Sigmoid colon (tissue), 7 donors: Measurements from ENCODE around the gene DDX50. TPM values are rescaled to one million over a fixed set of nuclear protein-coding genes. Genes with fewer than 3 reads are reported as not detected.

ENCODE experiments used
- DNase-seq: peaks from one replicate; pipeline ENCODE4 v3.0.0-alpha.2; 2019
- H3K27ac ChIP-seq, 4 donors: fragments of 200-600 bp; sonication (generic); one replicate each; pipeline ENCODE4 v1.5.1; 2016 to 2019; ENCODE audit warnings: mild to moderate bottlenecking in 1 of 4
- H3K27me3 ChIP-seq, 3 donors: fragments of 200-600 bp; sonication (generic); one replicate each; pipeline ENCODE4 v1.5.1; 2019; ENCODE audit warnings: mild to moderate bottlenecking in 1 of 3
- H3K36me3 ChIP-seq, 4 donors: fragments of 200-600 bp; sonication (generic); one replicate each; pipeline ENCODE4 v1.5.1; 2016 to 2019
- H3K4me1 ChIP-seq, 4 donors: fragments of 200-600 bp; sonication (generic); one replicate each; pipeline ENCODE4 v1.5.1; 2017 to 2019
- H3K4me3 ChIP-seq, 4 donors: fragments of 200-600 bp; sonication (generic); one replicate each; pipeline ENCODE4 v1.5.1; 2017 to 2019; ENCODE audit warnings: mild to moderate bottlenecking in 2 of 4, moderate library complexity in 1 of 4
- H3K9me3 ChIP-seq, 4 donors: fragments of 200-600 bp in 3 of 4; sonication (generic) in 3 of 4; one replicate each; pipeline versions ENCODE4 v1.5.1 to v1.6.1; 2013 to 2019
- CTCF ChIP-seq, 4 experiments: fragments of 450-650 bp in 3 of 4; fragments of 200-600 bp in 1 of 4; IDR thresholded peaks; one replicate each; pipeline ENCODE4 v1.5.1; 2016 to 2019; ENCODE audit warnings: antibody characterized with exemption in 4 of 4, mild to moderate bottlenecking in 3 of 4, moderate library complexity in 2 of 4
- EP300 ChIP-seq, 4 donors: sonication (generic); formaldehyde crosslinking; IDR thresholded peaks; one replicate each; pipeline ENCODE4 v1.6.1; 2017; ENCODE audit warnings: antibody characterized with exemption in 4 of 4
- POLR2A ChIP-seq, 2 donors: fragments of 450-650 bp; IDR thresholded peaks; one replicate each; pipeline ENCODE4 v1.6.1; 2016; ENCODE audit warnings: antibody characterized with exemption in 2 of 2, mild to moderate bottlenecking in 2 of 2, moderate library complexity in 2 of 2
- POLR2AphosphoS5 ChIP-seq, 4 donors: sonication (generic); formaldehyde crosslinking; IDR thresholded peaks; one replicate each; pipeline ENCODE4 v1.6.1; 2017; ENCODE audit warnings: antibody characterized with exemption in 4 of 4
- WGBS, 2 donors: extraction: QIAGEN DNeasy Blood & Tissue Kit; methylation state at CpG; one replicate each; pipeline ENCODE4 v1.1.7; 2013; 5-methylcytosine and 5-hydroxymethylcytosine counted together
- intact Hi-C: fragments of 100-400 bp; cut with DNase I; formaldehyde crosslinking; loops from one replicate; pipeline ENCODE4 v1.15.1; 2023
- polyA plus RNA-seq, 3 donors: library from polyadenylated mRNA; stranded (reverse); fragments of 200-250 nt; gene quantifications; one replicate each; pipeline ENCODE4 v1.2.3, GENCODE V29; 2013
- total RNA-seq, 4 donors: library from RNA; depleted of rRNA; stranded (reverse); fragments of >200 nt; gene quantifications; one replicate each; pipeline ENCODE4 v1.1.0, GENCODE V29; 2016
- donor health status: healthy with polysubstance abuse.
- donor health status: Bipolar disorder and iron deficiency.
- donor health status: healthy.

Gene DDX50
- total and polyA plus RNA-seq, 7 donors, result 13.6 to 64.3 (median 39.1) TPM

DNA sequence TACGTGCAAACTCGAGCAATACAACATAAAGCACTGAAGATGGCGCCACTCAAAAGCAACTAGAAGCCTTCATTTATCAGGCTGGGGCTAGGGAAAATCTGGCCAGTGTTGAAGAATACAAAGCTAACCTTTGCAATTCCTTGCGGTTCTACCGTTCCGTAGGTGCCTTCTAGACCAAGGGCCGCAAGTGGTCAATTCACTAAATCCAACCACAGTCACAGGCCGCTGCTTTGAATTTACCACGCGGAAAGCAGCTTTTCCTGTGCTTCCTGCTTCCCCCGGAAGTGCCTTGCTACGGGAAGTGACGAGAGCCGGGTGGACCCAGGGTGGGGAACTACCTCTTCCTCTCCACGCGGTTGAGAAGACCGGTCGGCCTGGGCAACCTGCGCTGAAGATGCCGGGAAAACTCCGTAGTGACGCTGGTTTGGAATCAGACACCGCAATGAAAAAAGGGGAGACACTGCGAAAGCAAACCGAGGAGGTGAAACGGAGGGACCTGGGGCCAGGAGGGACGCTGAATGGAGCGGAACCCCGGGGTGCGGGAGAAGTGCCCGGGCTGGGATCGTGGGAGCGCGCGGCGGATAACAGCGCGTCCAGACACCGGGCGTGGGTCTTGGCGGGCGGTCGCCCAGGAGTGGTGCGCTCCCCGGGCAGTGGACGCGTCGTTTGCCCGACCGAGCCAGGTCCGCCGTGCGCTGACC, 54.9 kb downstream of the DDX50 start, which contains the start of gene DDX21:
DDX21 (plus strand) TSS at position 339 of the 701 bp plus-strand sequence; CDS start at position 395, 56 bp downstream.
- intact Hi-C loops, result no loop called here

GRCh38 chr10:68957284-68957615, 56.1 kb downstream of the DDX50 start:
- intact Hi-C loops, result no loop called here
- Histone ChIP-seq H3K27me3 (no peaks in the 10 kb centered on the region), H3K36me3 (peaks cover under 1 to 27% (median 8%) of the 10 kb centered on the region in 4 donors), H3K4me3 (peak overlapping the region; percentile 62 to 96 (median 74)), H3K9me3 (no peaks in the 10 kb centered on the region), H3K4me1 (peaks cover 0 to 33% (median 22%) of the 10 kb centered on the region in 4 donors), H3K27ac (peak overlapping the region in 3 of 4 donors; percentile 86 to 96 (median 87))
- 23 to 51% methylated on average over 7 of the region's 7 CpGs for WGBS, 2 donors
- no peak for TF ChIP-seq POLR2AphosphoS5 (IDR thresholded peaks at IDR 0.05)
- no peak for TF ChIP-seq CTCF (IDR thresholded peaks at IDR 0.05)
- TF ChIP-seq POLR2A (IDR thresholded peaks at IDR 0.05), result no peak
- no peak for TF ChIP-seq EP300 (IDR thresholded peaks at IDR 0.05)
- no peak for DNase-seq

More for the DNA sequence above, 54.9 kb downstream of the DDX50 start, which contains the start of gene DDX21:
- WGBS, 2 donors, result 0 to 1% methylated on average over 53 of the region's 53 CpGs
- peaks cover 0 to 33% (median 22%) of the 10 kb centered on the region in 4 donors for H3K4me1 ChIP-seq
- peak within 1 kb of the TSS; percentile 62 to 96 (median 74) for H3K4me3 ChIP-seq
- H3K9me3 ChIP-seq, result no peaks in the 10 kb centered on the region
- peak; percentile 95 for DNase-seq
- TF ChIP-seq POLR2A (IDR thresholded peaks at IDR 0.05) (peak; percentile 23 to 49), EP300 (IDR thresholded peaks at IDR 0.05) (no peak), CTCF (IDR thresholded peaks at IDR 0.05) (peak in 3 of 4 experiments; percentile 31 to 45 (median 41)), POLR2AphosphoS5 (IDR thresholded peaks at IDR 0.05) (peak; percentile 81 to 91 (median 84))
- no peaks in the 10 kb centered on the region for H3K27me3 ChIP-seq
- peak within 1 kb of the TSS; percentile 86 to 96 (median 88) for H3K27ac ChIP-seq
- H3K36me3 ChIP-seq, result peaks cover 0 to 15% (median 4%) of the 10 kb centered on the region in 4 donors

GRCh38 chr10:68957654-68958053, 56.5 kb downstream of the DDX50 start:
- intact Hi-C loops, result no loop called here
- H3K27me3 ChIP-seq, result no peaks in the 10 kb centered on the region
- H3K4me3 ChIP-seq, result peak overlapping the region in 2 of 4 donors; percentile 62 to 96
- H3K4me1 ChIP-seq, result peaks cover 0 to 33% (median 22%) of the 10 kb centered on the region in 4 donors
- peaks cover 5 to 31% (median 11%) of the 10 kb centered on the region in 4 donors for H3K36me3 ChIP-seq
- DNase-seq, result no peak
- no peaks in the 10 kb centered on the region for H3K9me3 ChIP-seq
- peak overlapping the region in 2 of 4 donors; percentile 87 to 96 for H3K27ac ChIP-seq
- 44 to 76% methylated on average over 3 of the region's 3 CpGs for WGBS, 2 donors
- no peak for TF ChIP-seq POLR2AphosphoS5 (IDR thresholded peaks at IDR 0.05)
- no peak for TF ChIP-seq CTCF (IDR thresholded peaks at IDR 0.05)
- TF ChIP-seq POLR2A (IDR thresholded peaks at IDR 0.05), result no peak
- no peak for TF ChIP-seq EP300 (IDR thresholded peaks at IDR 0.05)

DNA sequence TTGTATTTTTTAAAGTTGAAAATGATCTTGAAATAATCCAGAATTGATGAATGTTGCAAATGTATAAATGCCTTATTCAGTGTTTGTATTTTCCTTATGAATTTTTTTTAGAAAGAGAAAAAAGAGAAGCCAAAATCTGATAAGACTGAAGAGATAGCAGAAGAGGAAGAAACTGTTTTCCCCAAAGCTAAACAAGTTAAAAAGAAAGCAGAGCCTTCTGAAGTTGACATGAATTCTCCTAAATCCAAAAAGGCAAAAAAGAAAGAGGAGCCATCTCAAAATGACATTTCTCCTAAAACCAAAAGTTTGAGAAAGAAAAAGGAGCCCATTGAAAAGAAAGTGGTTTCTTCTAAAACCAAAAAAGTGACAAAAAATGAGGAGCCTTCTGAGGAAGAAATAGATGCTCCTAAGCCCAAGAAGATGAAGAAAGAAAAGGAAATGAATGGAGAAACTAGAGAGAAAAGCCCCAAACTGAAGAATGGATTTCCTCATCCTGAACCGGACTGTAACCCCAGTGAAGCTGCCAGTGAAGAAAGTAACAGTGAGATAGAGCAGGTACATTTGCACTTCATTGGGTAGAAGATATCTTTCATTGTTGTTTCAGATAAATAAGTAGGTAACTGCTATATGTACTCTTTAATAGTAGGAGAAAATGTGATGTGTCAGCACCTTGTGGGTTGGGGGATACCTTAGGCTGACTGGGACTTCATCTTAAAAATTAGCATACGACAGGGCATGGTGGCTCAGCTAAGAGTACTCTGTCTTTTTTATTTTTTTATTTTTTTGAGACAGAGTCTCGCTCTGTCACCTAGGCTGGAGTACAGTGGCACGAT, 58.8 kb downstream of the DDX50 start:
- 92 to 94% methylated on average over 4 of the region's 4 CpGs for WGBS, 2 donors
- intact Hi-C loops, result no loop called here
- DNase-seq, result no peak
- TF ChIP-seq POLR2A (IDR thresholded peaks at IDR 0.05), result no peak
- TF ChIP-seq CTCF (IDR thresholded peaks at IDR 0.05), result no peak
- no peak for TF ChIP-seq POLR2AphosphoS5 (IDR thresholded peaks at IDR 0.05)
- TF ChIP-seq EP300 (IDR thresholded peaks at IDR 0.05), result no peak
- H3K36me3 ChIP-seq, result peaks cover 18 to 54% (median 31%) of the 10 kb centered on the region in 4 donors
- no peaks in the 10 kb centered on the region for H3K9me3 ChIP-seq
- no peak overlapping the region for H3K4me3 ChIP-seq
- no peaks in the 10 kb centered on the region for H3K27me3 ChIP-seq
- no peak overlapping the region for H3K27ac ChIP-seq
- H3K4me1 ChIP-seq, result peaks cover 0 to 32% (median 21%) of the 10 kb centered on the region in 4 donors
